GM12878 (cell line): ENCODE results near the gene NOXA1. TPM values are rescaled to one million over a fixed set of nuclear protein-coding genes. Genes with fewer than 3 reads are reported as not detected.

Experiments
- ATAC-seq: fragments of 200-7000 bp; cut with Tn5 transposase; 3 replicates; pipeline ENCODE4 v1.9.1; 2020; ENCODE audit warnings: mild to moderate bottlenecking, moderate library complexity
- BruUV-seq: library from RNA; stranded (reverse); fragments of 400-500 nt; replicated peaks from 2 replicates; lab custom pipeline; 2021; lab: Mats Ljungman, UMichigan
- CTCF ChIA-PET: fragments of 300-600 bp; sonication (Branson Sonifier 250); formaldehyde crosslinking; extraction: SDS; loops from one replicate; lab custom pipeline; 2021; ENCODE audit warnings: inconsistent platforms; lab: Yijun Ruan, JAX
- POLR2A ChIA-PET: fragments of 350-600 bp; formaldehyde crosslinking; extraction: SDS; loops from one replicate; lab custom pipeline; 2021; ENCODE audit warnings: inconsistent platforms; lab: Charles Lee
- RAD21 ChIA-PET: fragments of 300-600 bp; sonication (Branson Sonifier 250); formaldehyde crosslinking; loops from one replicate; lab custom pipeline; 2023; ENCODE audit warnings: antibody characterized with exemption; ENCODE audit not compliant: unreplicated experiment; lab: Charles Lee
- SMC1A ChIA-PET: fragments of 300-600 bp; sonication (Branson Sonifier 250); formaldehyde crosslinking; loops from one replicate; lab custom pipeline; 2023; ENCODE audit not compliant: unreplicated experiment, uncharacterized antibody; lab: Charles Lee
- DNase-seq: peaks from one replicate; pipeline ENCODE4 v3.0.0-alpha.2; 2011; ENCODE audit warnings: low read depth, low spot score
- FAIRE-seq: peaks from 3 replicates; lab custom pipeline; 2011; peaks lifted over from hg19 to GRCh38; lab: Jason Lieb, UNC
- H2AFZ ChIP-seq: 2 replicates; pipeline ENCODE4 v1.6.0; 2011; ENCODE audit warnings: low read depth, low read length, control low read depth; ENCODE audit not compliant: control insufficient read depth
- H3K27ac ChIP-seq: 2 replicates; pipeline ENCODE4 v1.5.1; 2011; ENCODE audit warnings: control low read depth; ENCODE audit not compliant: control insufficient read depth, insufficient read depth
- H3K27me3 ChIP-seq, 2 experiments: replicated peaks in 1 of 2; 2 replicates each; pipeline versions ENCODE4 v1.6.0 to v1.6.1; 2011; ENCODE audit warnings: low read length in 1 of 2; ENCODE audit not compliant: control insufficient read depth in 2 of 2, insufficient read depth in 2 of 2
- H3K36me3 ChIP-seq, 2 experiments: 2 replicates each; pipeline ENCODE4 v1.5.1; 2011; ENCODE audit warnings: low read length in 1 of 2; ENCODE audit not compliant: control insufficient read depth in 2 of 2, insufficient read depth in 2 of 2
- H3K4me1 ChIP-seq: 2 replicates; pipeline ENCODE4 v1.6.1; 2011; ENCODE audit warnings: mild to moderate bottlenecking, low read length, moderate library complexity, mixed read lengths; ENCODE audit not compliant: control insufficient read depth, insufficient read depth
- H3K4me2 ChIP-seq: 2 replicates; pipeline ENCODE4 v1.6.0; 2011; ENCODE audit warnings: control low read depth; ENCODE audit not compliant: control insufficient read depth, insufficient read depth
- H3K4me3 ChIP-seq: fragments of 200-600 bp; sonication (generic); 2 replicates; pipeline ENCODE4 v1.5.1; 2016
- H3K79me2 ChIP-seq: 2 replicates; pipeline ENCODE4 v1.6.0; 2011; ENCODE audit warnings: low read length; ENCODE audit not compliant: control insufficient read depth, insufficient read depth
- H3K9ac ChIP-seq: 2 replicates; pipeline ENCODE4 v1.8.0; 2011; ENCODE audit warnings: low read length, control low read depth, mixed read lengths; ENCODE audit not compliant: control insufficient read depth, insufficient read depth
- H3K9me3 ChIP-seq: replicated peaks from 3 replicates; pipeline ENCODE4 v1.5.1; 2011; ENCODE audit warnings: mild to moderate bottlenecking, low read length; ENCODE audit not compliant: control insufficient read depth, insufficient read depth
- H4K20me1 ChIP-seq: 2 replicates; pipeline ENCODE4 v1.6.0; 2011; ENCODE audit not compliant: control insufficient read depth, insufficient read depth
- DPF2 ChIP-seq: fragments of 450-650 bp; IDR thresholded peaks from 2 replicates; pipeline ENCODE4 v1.6.1; 2017; ENCODE audit warnings: mild to moderate bottlenecking
- FOXK2 ChIP-seq: fragments of 450-650 bp; IDR thresholded peaks from 2 replicates; pipeline ENCODE4 v1.6.1; 2017; ENCODE audit warnings: mild to moderate bottlenecking, moderate library complexity
- JUND ChIP-seq: IDR thresholded peaks from 2 replicates; pipeline ENCODE4 v1.6.1; 2012; ENCODE audit warnings: low read depth, mild to moderate bottlenecking, low read length, improper control_type of control experiment, moderate library complexity
- KLF5 ChIP-seq: fragments of 450-650 bp; IDR thresholded peaks from 2 replicates; pipeline ENCODE4 v1.6.1; 2014; ENCODE audit warnings: mild to moderate bottlenecking; ENCODE audit not compliant: partially characterized antibody
- SMC3 ChIP-seq: IDR thresholded peaks from 2 replicates; pipeline ENCODE4 v1.6.1; 2011; ENCODE audit warnings: low read length, improper control_type of control experiment, borderline replicate concordance
- SREBF1 ChIP-seq: IDR thresholded peaks from 2 replicates; pipeline ENCODE4 v1.6.1; 2012; ENCODE audit warnings: mild to moderate bottlenecking, low read length
- ZNF207 ChIP-seq: fragments of 450-650 bp; IDR thresholded peaks from 2 replicates; pipeline ENCODE4 v1.6.1; 2014; ENCODE audit warnings: antibody characterized with exemption, mild to moderate bottlenecking, borderline replicate concordance
- WGBS: methylation state at CpG from one replicate; pipeline ENCODE4 v1.1.6; 2016; ENCODE audit warnings: low lambda C conversion rate; ENCODE audit not compliant: insufficient replicate concordance, insufficient coverage; ENCODE audit errors: missing lambda C conversion rate; 5-methylcytosine and 5-hydroxymethylcytosine counted together
- in situ Hi-C: fragments of 300-500 bp; cut with MboI; formaldehyde crosslinking; loops from 9 replicates; pipeline ENCODE4 v1.14.3; 2018; ENCODE audit warnings: mixed read lengths
- intact Hi-C: fragments of 100-400 bp; cut with micrococcal nuclease; formaldehyde crosslinking; loops from one replicate; pipeline ENCODE4 v1.14.2; 2022; ENCODE audit not compliant: unreplicated experiment
- polyA plus RNA-seq, 11 experiments: library from polyadenylated mRNA; depleted of rRNA in 4 of 11; unstranded in 6 of 11; stranded (reverse) in 5 of 11; fragments of >200 nt; fragmentation: Nextera tagmentation in 4 of 11; fragmentation: Illumina TruSeq in 1 of 11; extraction: Ambion mirVana in 4 of 11; extraction: Trizol in 1 of 11; gene quantifications; 1 replicate in 1 of 11; 2 replicates in 10 of 11; pipeline versions ENCODE4 v1.2.1 to v1.2.3, GENCODE V29; 2011 to 2016; ENCODE audit warnings: inconsistent platforms in 2 of 11, missing spikeins in 2 of 11, low read depth in 1 of 11
- total RNA-seq, 4 experiments: library from RNA; depleted of rRNA in 3 of 4; stranded (reverse); fragments of >200 nt in 3 of 4; fragmentation: Illumina TruSeq in 1 of 4; extraction: Trizol in 1 of 4; gene quantifications; 2 replicates each; pipeline versions ENCODE4 v1.2.1 to v1.2.3, GENCODE V29; 2013 to 2021
- TF ChIP-seq, protein P1 (sequence below): fragments of 450-650 bp; IDR thresholded peaks from 2 replicates; pipeline ENCODE4 v1.6.1; 2017; ENCODE audit warnings: antibody characterized with exemption, mild to moderate bottlenecking, moderate library complexity

The NOXA1 gene
- total and polyA plus RNA-seq, 10 of the 15 experiments (the other 5 are each of a cell fraction or from before 2014, with no cell fraction given): 0.08 to 0.20 TPM; not detected in 8

DNA sequence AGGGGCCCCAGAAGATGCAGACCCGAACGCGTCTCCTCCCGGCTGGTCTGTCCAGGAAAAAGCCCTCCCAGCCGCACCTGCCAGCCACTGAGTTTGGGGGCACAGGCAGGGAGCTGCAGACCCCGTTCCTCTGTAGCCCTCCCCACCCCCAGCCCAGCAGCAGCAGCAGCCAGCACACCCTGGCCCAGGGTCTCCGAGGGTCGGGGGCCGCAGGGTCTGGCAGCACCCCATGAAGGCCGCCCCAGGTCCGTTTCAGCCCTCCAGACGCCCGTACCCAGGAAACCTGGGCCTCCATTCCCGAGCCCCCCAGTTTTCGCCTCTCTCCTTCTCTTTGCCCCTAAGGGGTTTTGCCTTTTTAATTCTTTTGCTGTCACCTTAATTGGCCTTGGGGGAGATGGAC, 19.9 kb upstream of the NOXA1 start (continued):
- no peak for TF ChIP-seq DPF2

DNA sequence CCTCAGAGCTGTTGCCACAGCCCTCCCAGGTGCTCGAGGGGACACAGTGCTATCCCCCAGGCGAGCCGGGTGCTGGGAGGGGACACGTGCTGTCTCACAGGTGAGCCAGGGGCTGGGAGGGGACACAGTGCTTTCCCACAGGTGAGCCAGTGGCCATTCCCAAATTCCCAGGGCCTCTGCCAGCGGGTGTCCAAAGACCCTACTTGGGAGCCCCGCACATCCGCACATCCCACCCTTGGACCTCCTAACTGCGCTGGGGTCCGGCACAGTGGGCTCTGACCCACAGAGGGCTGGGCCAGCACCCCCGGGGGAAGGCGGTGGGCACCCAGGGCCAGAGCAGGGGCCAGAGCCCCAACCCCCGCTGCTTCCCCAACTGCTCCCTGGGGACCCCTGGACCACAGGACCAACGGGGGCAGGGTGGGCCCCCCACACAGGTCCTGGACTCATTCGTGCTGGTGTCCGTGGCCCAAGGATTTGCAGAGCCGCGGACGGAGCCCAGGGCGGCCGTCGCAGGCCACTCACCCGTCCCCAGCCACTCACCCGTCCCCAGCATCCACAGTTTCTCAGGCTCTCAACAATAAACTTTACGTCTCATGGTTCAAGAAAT, 18.1 kb upstream of the NOXA1 start:
- WGBS: 90% methylated on average over 18 of the region's 24 CpGs
- POLR2A ChIA-PET: no interaction called here
- ATAC-seq: no peak
- no peaks in the 10 kb centered on the region for H3K79me2 ChIP-seq
- TF ChIP-seq, protein P1, sequence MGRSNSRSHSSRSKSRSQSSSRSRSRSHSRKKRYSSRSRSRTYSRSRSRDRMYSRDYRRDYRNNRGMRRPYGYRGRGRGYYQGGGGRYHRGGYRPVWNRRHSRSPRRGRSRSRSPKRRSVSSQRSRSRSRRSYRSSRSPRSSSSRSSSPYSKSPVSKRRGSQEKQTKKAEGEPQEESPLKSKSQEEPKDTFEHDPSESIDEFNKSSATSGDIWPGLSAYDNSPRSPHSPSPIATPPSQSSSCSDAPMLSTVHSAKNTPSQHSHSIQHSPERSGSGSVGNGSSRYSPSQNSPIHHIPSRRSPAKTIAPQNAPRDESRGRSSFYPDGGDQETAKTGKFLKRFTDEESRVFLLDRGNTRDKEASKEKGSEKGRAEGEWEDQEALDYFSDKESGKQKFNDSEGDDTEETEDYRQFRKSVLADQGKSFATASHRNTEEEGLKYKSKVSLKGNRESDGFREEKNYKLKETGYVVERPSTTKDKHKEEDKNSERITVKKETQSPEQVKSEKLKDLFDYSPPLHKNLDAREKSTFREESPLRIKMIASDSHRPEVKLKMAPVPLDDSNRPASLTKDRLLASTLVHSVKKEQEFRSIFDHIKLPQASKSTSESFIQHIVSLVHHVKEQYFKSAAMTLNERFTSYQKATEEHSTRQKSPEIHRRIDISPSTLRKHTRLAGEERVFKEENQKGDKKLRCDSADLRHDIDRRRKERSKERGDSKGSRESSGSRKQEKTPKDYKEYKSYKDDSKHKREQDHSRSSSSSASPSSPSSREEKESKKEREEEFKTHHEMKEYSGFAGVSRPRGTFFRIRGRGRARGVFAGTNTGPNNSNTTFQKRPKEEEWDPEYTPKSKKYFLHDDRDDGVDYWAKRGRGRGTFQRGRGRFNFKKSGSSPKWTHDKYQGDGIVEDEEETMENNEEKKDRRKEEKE: no peak
- TF ChIP-seq JUND: no peak
- TF ChIP-seq ZNF207: no peak
- no peak for TF ChIP-seq FOXK2
- TF ChIP-seq SREBF1: no peak
- TF ChIP-seq KLF5: no peak
- TF ChIP-seq SMC3: no peak
- H3K4me2 ChIP-seq: no peak overlapping the region
- SMC1A ChIA-PET: no interaction called here
- in situ Hi-C loops: loop anchor here (5.0 kb wide), 1 partner anchor 113 kb away; no protein-coding TSS in a partner anchor
- H3K27ac ChIP-seq: no peak overlapping the region
- H3K9ac ChIP-seq: no peak overlapping the region
- no peaks in the 10 kb centered on the region; a peak in 1 of 4 replicates for H3K36me3 ChIP-seq
- no peaks in the 10 kb centered on the region for H4K20me1 ChIP-seq
- intact Hi-C loops: no loop called here
- no peak for FAIRE-seq
- RAD21 ChIA-PET: no interaction called here
- CTCF ChIA-PET: interaction anchor here (1.0 kb wide), 1 partner anchor 309 kb away, joined by 3 read pairs; no protein-coding TSS in a partner anchor
- H3K27me3 ChIP-seq: no peaks in the 10 kb centered on the region
- no peak overlapping the region for H3K4me3 ChIP-seq
- no TSS peak for BruUV-seq
- H2AFZ ChIP-seq: no peak overlapping the region
- peaks cover 17% of the 10 kb centered on the region for H3K9me3 ChIP-seq
- DNase-seq: no peak
- peaks cover 5% of the 10 kb centered on the region for H3K4me1 ChIP-seq
